ENCODE data around the gene HS6ST2.

The HS6ST2 gene

DNA sequence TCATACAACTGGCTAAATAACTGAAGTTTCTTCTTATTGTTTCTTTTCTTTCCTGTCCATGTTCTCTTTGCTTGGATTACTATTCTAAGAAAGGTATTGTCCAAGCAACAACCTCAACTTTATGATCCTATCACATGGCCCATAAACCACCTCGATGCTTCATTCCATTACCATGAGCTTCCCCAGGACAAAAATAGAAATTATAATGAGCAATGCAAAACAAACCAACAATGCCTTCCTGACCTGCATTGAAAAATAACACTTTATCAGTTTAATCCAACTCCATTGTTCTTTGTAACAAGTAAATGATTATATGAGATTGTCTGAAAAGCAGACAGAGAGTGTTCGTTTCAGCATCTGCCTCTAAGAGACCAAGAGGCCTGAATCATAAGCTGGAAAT, 148.8 kb downstream of the HS6ST2 start:
- Histone ChIP-seq H2AFZ (ENCODE audit: low read length) (no peak overlapping the region), H3K27me3 (ENCODE audit: insufficient read depth, low read length) (no peaks in the 10 kb centered on the region), H3K9me3 (ENCODE audit: low read length) (no peaks in the 10 kb centered on the region), H3K4me1 (ENCODE audit: insufficient read depth, low read length, severe bottlenecking) (no peaks in the 10 kb centered on the region), H3K27ac (ENCODE audit: low read depth, low read length, poor library complexity, severe bottlenecking) (no peak overlapping the region), H4K20me1 (ENCODE audit: insufficient read depth, low read length) (no peaks in the 10 kb centered on the region), H3F3A (ENCODE audit: insufficient read depth, low read length) (no peaks in the 10 kb centered on the region), H3K36me3 (ENCODE audit: insufficient read depth, low read length) (no peaks in the 10 kb centered on the region), H3K9ac (ENCODE audit: low read length) (no peak overlapping the region), H3K9me2 (ENCODE audit: low read depth, low read length) (no peaks in the 10 kb centered on the region), H3K4me2 (ENCODE audit: low read length) (no peak overlapping the region), H3K4me3 (ENCODE audit: low read depth, low read length, poor library complexity, severe bottlenecking) (no peak overlapping the region), H3K79me2 (ENCODE audit: insufficient read depth, low read length) (no peaks in the 10 kb centered on the region)
- no peak for TF ChIP-seq EZH2 (IDR thresholded peaks at IDR 0.05; ENCODE audit: borderline replicate concordance, low read length)
- TF ChIP-seq, protein P1, sequence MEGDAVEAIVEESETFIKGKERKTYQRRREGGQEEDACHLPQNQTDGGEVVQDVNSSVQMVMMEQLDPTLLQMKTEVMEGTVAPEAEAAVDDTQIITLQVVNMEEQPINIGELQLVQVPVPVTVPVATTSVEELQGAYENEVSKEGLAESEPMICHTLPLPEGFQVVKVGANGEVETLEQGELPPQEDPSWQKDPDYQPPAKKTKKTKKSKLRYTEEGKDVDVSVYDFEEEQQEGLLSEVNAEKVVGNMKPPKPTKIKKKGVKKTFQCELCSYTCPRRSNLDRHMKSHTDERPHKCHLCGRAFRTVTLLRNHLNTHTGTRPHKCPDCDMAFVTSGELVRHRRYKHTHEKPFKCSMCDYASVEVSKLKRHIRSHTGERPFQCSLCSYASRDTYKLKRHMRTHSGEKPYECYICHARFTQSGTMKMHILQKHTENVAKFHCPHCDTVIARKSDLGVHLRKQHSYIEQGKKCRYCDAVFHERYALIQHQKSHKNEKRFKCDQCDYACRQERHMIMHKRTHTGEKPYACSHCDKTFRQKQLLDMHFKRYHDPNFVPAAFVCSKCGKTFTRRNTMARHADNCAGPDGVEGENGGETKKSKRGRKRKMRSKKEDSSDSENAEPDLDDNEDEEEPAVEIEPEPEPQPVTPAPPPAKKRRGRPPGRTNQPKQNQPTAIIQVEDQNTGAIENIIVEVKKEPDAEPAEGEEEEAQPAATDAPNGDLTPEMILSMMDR (IDR thresholded peaks at IDR 0.05; ENCODE audit: low read length): no peak

DNA sequence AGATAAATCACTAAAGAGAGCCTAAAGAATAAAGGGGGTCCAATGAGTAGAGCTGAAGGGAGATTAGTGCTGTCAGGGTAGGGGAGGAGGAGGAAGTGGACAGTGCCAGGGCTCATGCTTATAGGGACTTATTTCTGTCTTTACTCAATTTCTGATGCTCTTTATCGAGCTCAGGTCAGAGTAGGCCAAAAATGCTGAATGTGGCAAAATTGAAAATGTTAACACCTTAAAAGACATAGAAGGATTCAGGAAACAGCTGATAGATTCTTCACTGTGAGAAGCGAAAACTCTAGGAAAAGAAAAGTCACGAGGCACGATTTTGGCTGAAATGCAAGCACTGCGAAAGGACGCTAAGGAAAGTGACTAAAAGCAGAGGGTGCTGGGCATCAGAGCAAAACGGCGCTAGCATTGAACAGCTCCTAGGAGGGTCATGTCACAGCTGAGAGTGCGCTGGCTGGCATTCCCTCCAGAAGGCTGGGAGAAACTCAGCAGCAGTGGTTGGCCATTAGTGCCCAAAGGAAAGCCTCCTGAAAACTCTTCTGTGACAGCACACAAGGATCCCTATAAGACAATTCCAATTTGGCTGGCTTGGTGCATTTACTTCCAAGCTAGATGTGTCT, 150.9 kb downstream of the HS6ST2 start:
- TF ChIP-seq, protein P1 (IDR thresholded peaks at IDR 0.05; ENCODE audit: low read length): no peak
- no peak for TF ChIP-seq EZH2 (IDR thresholded peaks at IDR 0.05; ENCODE audit: borderline replicate concordance, low read length)
- no peaks in the 10 kb centered on the region for H3K9me3 ChIP-seq (ENCODE audit: low read length)

DNA sequence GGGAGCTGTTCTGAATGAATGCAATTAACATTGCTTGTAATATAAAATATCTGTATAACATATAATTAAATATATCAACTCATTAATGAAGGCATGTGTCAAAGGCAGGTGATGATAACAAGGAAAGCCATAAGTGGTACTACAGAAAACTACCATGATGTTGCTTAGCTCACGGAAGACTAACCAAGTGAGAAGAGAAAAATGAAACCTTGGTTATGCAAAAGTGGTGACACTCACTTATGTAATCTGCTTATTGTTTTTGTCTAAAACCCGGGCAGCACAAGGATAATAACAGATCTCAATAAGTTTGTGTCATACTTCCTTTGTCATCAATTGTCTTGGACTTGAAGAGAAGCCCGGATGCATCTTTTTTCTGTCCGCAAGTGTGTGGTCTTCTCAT, 156.4 kb downstream of the HS6ST2 start:
- no peak overlapping the region for H3K27ac ChIP-seq (ENCODE audit: low read depth, low read length, poor library complexity, severe bottlenecking)

More for the DNA sequence above, 150.9 kb downstream of the HS6ST2 start:
- Histone ChIP-seq H2AFZ (ENCODE audit: low read length) (no peak overlapping the region), H3K27me3 (ENCODE audit: insufficient read depth, low read length) (no peaks in the 10 kb centered on the region), H3K27ac (ENCODE audit: low read depth, low read length, poor library complexity, severe bottlenecking) (no peak overlapping the region), H3F3A (ENCODE audit: insufficient read depth, low read length) (no peaks in the 10 kb centered on the region), H3K9me2 (ENCODE audit: low read depth, low read length) (no peaks in the 10 kb centered on the region), H3K4me3 (ENCODE audit: low read depth, low read length, poor library complexity, severe bottlenecking) (no peak overlapping the region), H3K79me2 (ENCODE audit: insufficient read depth, low read length) (no peaks in the 10 kb centered on the region), H3K4me1 (ENCODE audit: insufficient read depth, low read length, severe bottlenecking) (no peaks in the 10 kb centered on the region), H4K20me1 (ENCODE audit: insufficient read depth, low read length) (no peaks in the 10 kb centered on the region), H3K9ac (ENCODE audit: low read length) (no peak overlapping the region), H3K4me2 (ENCODE audit: low read length) (no peak overlapping the region), H3K36me3 (ENCODE audit: insufficient read depth, low read length) (no peaks in the 10 kb centered on the region)

More for the DNA sequence above, 156.4 kb downstream of the HS6ST2 start:
- H3K27me3 ChIP-seq (ENCODE audit: insufficient read depth, low read length): no peaks in the 10 kb centered on the region
- H3K4me2 ChIP-seq (ENCODE audit: low read length): no peak overlapping the region
- no peaks in the 10 kb centered on the region for H3K9me3 ChIP-seq (ENCODE audit: low read length)
- no peaks in the 10 kb centered on the region for H3F3A ChIP-seq (ENCODE audit: insufficient read depth, low read length)
- H4K20me1 ChIP-seq (ENCODE audit: insufficient read depth, low read length): no peaks in the 10 kb centered on the region
- no peaks in the 10 kb centered on the region for H3K9me2 ChIP-seq (ENCODE audit: low read depth, low read length)
- no peak overlapping the region for H3K4me3 ChIP-seq (ENCODE audit: low read depth, low read length, poor library complexity, severe bottlenecking)
- no peak overlapping the region for H3K9ac ChIP-seq (ENCODE audit: low read length)
- TF ChIP-seq, protein P1 (IDR thresholded peaks at IDR 0.05; ENCODE audit: low read length): no peak
- no peak for TF ChIP-seq EZH2 (IDR thresholded peaks at IDR 0.05; ENCODE audit: borderline replicate concordance, low read length)
- H3K79me2 ChIP-seq (ENCODE audit: insufficient read depth, low read length): no peaks in the 10 kb centered on the region
- no peak overlapping the region for H2AFZ ChIP-seq (ENCODE audit: low read length)
- H3K4me1 ChIP-seq (ENCODE audit: insufficient read depth, low read length, severe bottlenecking): no peaks in the 10 kb centered on the region
- H3K36me3 ChIP-seq (ENCODE audit: insufficient read depth, low read length): no peaks in the 10 kb centered on the region
